ENCODE measurements around the gene FAM171A2. TPM values are rescaled to one million over a fixed set of nuclear protein-coding genes. Genes with fewer than 3 reads are reported as not detected.

Gene FAM171A2
- total and polyA plus RNA-seq, 2 of the 4 experiments (the other 2 are of a cell fraction) = 3.2 to 5.9 TPM

- in situ Hi-C loops (cut with MboI; ENCODE audit: low sequenced_read_pairs) = no loop called here
- Histone ChIP-seq H3K9ac (ENCODE audit: low read depth, low read length) (no peak overlapping the region), H3K9me3 (ENCODE audit: control insufficient read depth, insufficient read depth, low read length) (peaks cover 5% of the 10 kb centered on the region), H2BK5ac (ENCODE audit: low read depth, low read length, poor library complexity, severe bottlenecking) (no peak overlapping the region), H2BK15ac (ENCODE audit: low read depth, low read length) (no peak overlapping the region), H4K8ac (ENCODE audit: low read depth in 2 of 2, low read length in 2 of 2) (no peak overlapping the region), H3K4me3 (ENCODE audit: insufficient read depth, low read depth, low read length) (no peak overlapping the region), H2AK5ac (ENCODE audit: low read depth, low read length) (no peak overlapping the region), H3K27ac (ENCODE audit: insufficient read depth, low read length) (no peak overlapping the region), H3K14ac (replicated peaks; ENCODE audit: low read depth, low read length) (no peak overlapping the region), H3K4ac (ENCODE audit: low read depth, low read length) (no peak overlapping the region), H3K23ac (ENCODE audit: low read depth, low read length) (no peak overlapping the region), H3K4me2 (ENCODE audit: low read depth, low read length) (no peak overlapping the region), H3K36me3 (ENCODE audit: control insufficient read depth, insufficient read depth, low read length) (peaks cover 24% of the 10 kb centered on the region), H4K20me1 (ENCODE audit: insufficient read depth, low read length) (peaks cover 4% of the 10 kb centered on the region), H2BK20ac (ENCODE audit: low read depth, low read length) (no peak overlapping the region), H2BK120ac (ENCODE audit: low read depth, low read length) (no peak overlapping the region), H3K27me3 (ENCODE audit: control insufficient read depth, insufficient read depth, low read length) (peaks cover 46% of the 10 kb centered on the region), H2AK9ac (replicated peaks; ENCODE audit: low read depth, low read length, poor library complexity) (no peak overlapping the region), H3K9me1 (ENCODE audit: insufficient read depth, low read length) (no peaks in the 10 kb centered on the region; the same call in 1 of the 2 replicates), H4K5ac (ENCODE audit: low read depth, low read length) (no peak overlapping the region), H3K56ac (ENCODE audit: extremely low read depth, insufficient read depth, low read length) (no peak overlapping the region), H2AFZ (replicated peaks; ENCODE audit: low read length, poor library complexity) (peak overlapping the region; percentile 49), H3K18ac (ENCODE audit: low read depth, low read length) (no peak overlapping the region), H3K79me1 (ENCODE audit: low read depth in 1 of 2, low read length in 2 of 2) (peaks cover 0 to 5% of the 10 kb centered on the region in 2 experiments; a peak in 1 of 4 replicates), H3K4me1 (ENCODE audit: control insufficient read depth, insufficient read depth, low read length) (peaks cover 4% of the 10 kb centered on the region; the same call in 1 of the 2 replicates), H4K91ac (ENCODE audit: insufficient read depth, low read depth, low read length) (no peak overlapping the region)
- intact Hi-C loops (cut with micrococcal nuclease) = no loop called here
- DNase-seq (no peak), ATAC-seq (ENCODE audit: low read depth) (no peak)
- BruUV-seq (replicated peaks) = no TSS peak
- WGBS, 2 experiments (ENCODE audit: extremely low coverage in 2 of 2, insufficient read length in 1 of 2) = 60% methylated on average over 1 of the region's 6 CpGs; no CpG with 5 or more reads in 1 of the 2 experiments
- dilution Hi-C loops (cut with HindIII; ENCODE audit: low sequenced_read_pairs, unreplicated experiment) = no loop called here
- ChIA-PET CTCF (no interaction called here), POLR2A (ENCODE audit: unreplicated experiment) (interaction anchor here (1.0 kb wide), 1 partner anchor 9 kb away, joined by 3 read pairs; the partner anchor contains the start of gene RUNDC3A)
- TF ChIP-seq CEBPB (IDR thresholded peaks at IDR 0.05; ENCODE audit: low read depth, low read length) (no peak), CHD1 (IDR thresholded peaks at IDR 0.05; ENCODE audit: low read depth, low read length) (no peak), POLR2A (IDR thresholded peaks at IDR 0.05; ENCODE audit: low read depth, low read length) (no peak), MXI1 (IDR thresholded peaks at IDR 0.05; ENCODE audit: borderline replicate concordance, low read depth, low read length) (no peak), NFE2L2 (IDR thresholded peaks at IDR 0.05; ENCODE audit: low read depth, low read length) (no peak), RFX5 (IDR thresholded peaks at IDR 0.05; ENCODE audit: low read depth, low read length) (no peak), FOS (IDR thresholded peaks at IDR 0.05; ENCODE audit: low read depth, low read length) (no peak), MAZ (IDR thresholded peaks at IDR 0.05; ENCODE audit: borderline replicate concordance, low read depth, low read length) (no peak), SMC3 (IDR thresholded peaks at IDR 0.05; ENCODE audit: low read depth, low read length) (no peak), MAFK (IDR thresholded peaks at IDR 0.05; ENCODE audit: low read depth, low read length) (no peak), RAD21 (IDR thresholded peaks at IDR 0.05; ENCODE audit: low read length) (no peak)
- TF ChIP-seq, protein P1, sequence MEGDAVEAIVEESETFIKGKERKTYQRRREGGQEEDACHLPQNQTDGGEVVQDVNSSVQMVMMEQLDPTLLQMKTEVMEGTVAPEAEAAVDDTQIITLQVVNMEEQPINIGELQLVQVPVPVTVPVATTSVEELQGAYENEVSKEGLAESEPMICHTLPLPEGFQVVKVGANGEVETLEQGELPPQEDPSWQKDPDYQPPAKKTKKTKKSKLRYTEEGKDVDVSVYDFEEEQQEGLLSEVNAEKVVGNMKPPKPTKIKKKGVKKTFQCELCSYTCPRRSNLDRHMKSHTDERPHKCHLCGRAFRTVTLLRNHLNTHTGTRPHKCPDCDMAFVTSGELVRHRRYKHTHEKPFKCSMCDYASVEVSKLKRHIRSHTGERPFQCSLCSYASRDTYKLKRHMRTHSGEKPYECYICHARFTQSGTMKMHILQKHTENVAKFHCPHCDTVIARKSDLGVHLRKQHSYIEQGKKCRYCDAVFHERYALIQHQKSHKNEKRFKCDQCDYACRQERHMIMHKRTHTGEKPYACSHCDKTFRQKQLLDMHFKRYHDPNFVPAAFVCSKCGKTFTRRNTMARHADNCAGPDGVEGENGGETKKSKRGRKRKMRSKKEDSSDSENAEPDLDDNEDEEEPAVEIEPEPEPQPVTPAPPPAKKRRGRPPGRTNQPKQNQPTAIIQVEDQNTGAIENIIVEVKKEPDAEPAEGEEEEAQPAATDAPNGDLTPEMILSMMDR (conservative IDR thresholded peaks at IDR 0.05; ENCODE audit: low read depth, low read length) = no peak
- TF ChIP-seq, protein P2, sequence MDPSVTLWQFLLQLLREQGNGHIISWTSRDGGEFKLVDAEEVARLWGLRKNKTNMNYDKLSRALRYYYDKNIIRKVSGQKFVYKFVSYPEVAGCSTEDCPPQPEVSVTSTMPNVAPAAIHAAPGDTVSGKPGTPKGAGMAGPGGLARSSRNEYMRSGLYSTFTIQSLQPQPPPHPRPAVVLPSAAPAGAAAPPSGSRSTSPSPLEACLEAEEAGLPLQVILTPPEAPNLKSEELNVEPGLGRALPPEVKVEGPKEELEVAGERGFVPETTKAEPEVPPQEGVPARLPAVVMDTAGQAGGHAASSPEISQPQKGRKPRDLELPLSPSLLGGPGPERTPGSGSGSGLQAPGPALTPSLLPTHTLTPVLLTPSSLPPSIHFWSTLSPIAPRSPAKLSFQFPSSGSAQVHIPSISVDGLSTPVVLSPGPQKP (IDR thresholded peaks at IDR 0.05; ENCODE audit: borderline replicate concordance, low read depth, low read length) = no peak
Measured at GRCh38 chr17:44317545-44317944, 46.1 kb downstream of the FAM171A2 start.

Measured in IMR-90 (cell line).